Measurements from ENCODE around the gene MED28.

MED28 gene

GRCh38 chr4:17619416-17620105 lies 5.1 kb downstream of the MED28 start:
- DNase-seq (ENCODE audit: extremely low read depth, low read depth): no peak
- no peak for TF ChIP-seq CTCF (IDR thresholded peaks at IDR 0.05; ENCODE audit: low read depth, low read length)

- TF ChIP-seq CTCF (IDR thresholded peaks at IDR 0.05; ENCODE audit: low read depth, low read length): no peak
- DNase-seq (ENCODE audit: extremely low read depth, low read depth): no peak
Observed at GRCh38 chr4:17623451-17624001, 9.1 kb downstream of the MED28 start.

GRCh38 chr4:17624821-17625220 lies 10.4 kb downstream of the MED28 start:
- no peak for DNase-seq (ENCODE audit: extremely low read depth, low read depth)
- TF ChIP-seq CTCF (IDR thresholded peaks at IDR 0.05; ENCODE audit: low read depth, low read length): no peak

GRCh38 chr4:17630228-17630627 lies 15.8 kb downstream of the MED28 start:
- no peak for DNase-seq (ENCODE audit: extremely low read depth, low read depth)
- no peak for TF ChIP-seq CTCF (IDR thresholded peaks at IDR 0.05; ENCODE audit: low read depth, low read length)

- TF ChIP-seq CTCF (IDR thresholded peaks at IDR 0.05; ENCODE audit: low read depth, low read length): no peak
- DNase-seq (ENCODE audit: extremely low read depth, low read depth): no peak
Observed at GRCh38 chr4:17633600-17633999, 19.2 kb downstream of the MED28 start.

- TF ChIP-seq CTCF (IDR thresholded peaks at IDR 0.05; ENCODE audit: low read depth, low read length): no peak
- no peak for DNase-seq (ENCODE audit: extremely low read depth, low read depth)
Observed at GRCh38 chr4:17635056-17635455, 20.6 kb downstream of the MED28 start.

GRCh38 chr4:17636341-17636695 lies 21.9 kb downstream of the MED28 start:
- DNase-seq (ENCODE audit: extremely low read depth, low read depth): no peak
- TF ChIP-seq CTCF (IDR thresholded peaks at IDR 0.05; ENCODE audit: low read depth, low read length): no peak
